ENCODE measurements around the gene PPP2R2C.

The PPP2R2C gene

GRCh38 chr4:6291784-6292297, 180.6 kb downstream of the PPP2R2C start:
- H3K4me3 ChIP-seq (ENCODE audit: control insufficient read depth, low read depth, low read length), result no peak overlapping the region
- no peak for TF ChIP-seq CTCF (IDR thresholded peaks at IDR 0.05; ENCODE audit: control insufficient read depth, insufficient read depth, low read depth, low read length, missing control alignments)
- no peak for DNase-seq (ENCODE audit: low read depth)

DNA sequence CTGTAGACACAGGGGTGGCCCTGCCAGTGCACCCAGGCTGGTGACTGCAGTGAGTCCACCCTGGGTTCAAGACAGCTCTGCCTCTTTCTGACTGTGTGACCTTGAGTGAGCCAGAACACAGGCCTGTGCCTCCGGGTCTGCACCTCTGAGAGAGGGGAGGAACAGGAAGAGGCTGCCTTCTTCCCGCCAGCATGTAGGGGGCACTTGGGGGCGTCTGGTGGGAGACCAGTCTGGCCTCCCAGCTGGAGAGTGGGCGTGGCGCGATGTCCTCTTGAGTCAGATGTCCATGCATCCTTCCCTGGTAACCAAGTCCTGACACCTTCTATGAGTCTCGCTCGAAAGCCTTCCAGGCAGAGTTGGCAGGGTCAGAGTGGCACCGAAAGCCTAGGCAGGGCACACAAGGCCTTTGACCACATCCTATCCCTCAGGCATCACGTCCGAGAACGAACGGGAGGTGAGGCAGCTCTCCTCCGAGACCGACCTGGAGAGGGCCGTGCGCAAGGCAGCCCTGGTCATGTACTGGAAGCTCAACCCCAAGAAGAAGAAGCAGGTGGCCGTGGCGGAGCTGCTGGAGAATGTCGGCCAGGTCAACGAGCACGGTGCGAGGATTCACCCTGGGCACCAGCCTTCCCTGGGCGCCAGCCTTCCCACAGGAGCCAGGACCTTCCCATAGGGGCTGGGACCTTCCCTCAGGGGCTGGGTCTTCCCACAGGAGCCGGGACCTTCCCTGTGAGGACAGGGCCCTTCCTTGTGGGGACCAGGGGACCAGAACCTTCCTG, 181.5 kb downstream of the PPP2R2C start:
- TF ChIP-seq CTCF (IDR thresholded peaks at IDR 0.05; ENCODE audit: control insufficient read depth, insufficient read depth, low read depth, low read length, missing control alignments), result no peak
- no peak for DNase-seq (ENCODE audit: low read depth)
- no peak overlapping the region for H3K4me3 ChIP-seq (ENCODE audit: control insufficient read depth, low read depth, low read length)

DNA sequence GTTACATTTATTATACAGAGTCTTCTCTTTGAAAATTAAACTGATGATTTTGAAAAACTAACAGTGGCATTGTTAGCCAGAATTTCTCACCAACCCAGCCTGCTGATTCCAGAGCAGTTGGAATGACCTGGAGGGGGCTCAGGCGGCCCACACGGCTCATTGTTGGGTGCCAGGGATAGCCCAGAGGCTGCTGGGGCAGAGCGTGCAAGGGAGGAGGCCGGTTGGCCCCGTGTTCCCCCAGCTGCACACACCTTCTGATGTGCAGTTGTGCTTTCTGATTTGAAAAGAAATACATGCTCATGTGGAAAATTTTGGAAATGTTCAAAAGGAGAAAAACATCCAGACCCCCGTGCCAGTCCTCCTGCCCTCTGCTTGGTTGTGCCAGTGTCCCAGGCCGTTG, 182.2 kb downstream of the PPP2R2C start:
- H3K4me3 ChIP-seq (ENCODE audit: control insufficient read depth, low read depth, low read length), result no peak overlapping the region
- no peak for DNase-seq (ENCODE audit: low read depth)
- no peak for TF ChIP-seq CTCF (IDR thresholded peaks at IDR 0.05; ENCODE audit: control insufficient read depth, insufficient read depth, low read depth, low read length, missing control alignments)

DNA sequence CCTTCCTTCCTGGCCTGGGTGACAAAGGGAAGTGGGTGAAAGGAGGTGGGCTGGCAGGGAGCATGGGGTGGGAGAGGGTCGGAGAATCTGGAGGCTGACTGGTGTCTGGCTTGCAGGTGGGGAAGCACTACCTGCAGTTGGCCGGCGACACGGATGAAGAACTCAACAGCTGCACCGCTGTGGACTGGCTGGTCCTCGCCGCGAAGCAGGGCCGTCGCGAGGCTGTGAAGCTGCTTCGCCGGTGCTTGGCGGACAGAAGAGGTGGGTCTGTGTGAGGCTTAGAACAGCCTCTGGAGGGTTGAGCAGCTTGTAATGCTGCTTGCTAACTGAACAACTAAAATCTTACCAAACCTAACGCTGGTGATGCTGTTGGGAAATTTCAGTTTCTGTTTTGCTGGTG, 183.5 kb downstream of the PPP2R2C start:
- no peak for TF ChIP-seq CTCF (IDR thresholded peaks at IDR 0.05; ENCODE audit: control insufficient read depth, insufficient read depth, low read depth, low read length, missing control alignments)
- DNase-seq (ENCODE audit: low read depth), result no peak
- H3K4me3 ChIP-seq (ENCODE audit: control insufficient read depth, low read depth, low read length), result no peak overlapping the region

DNA sequence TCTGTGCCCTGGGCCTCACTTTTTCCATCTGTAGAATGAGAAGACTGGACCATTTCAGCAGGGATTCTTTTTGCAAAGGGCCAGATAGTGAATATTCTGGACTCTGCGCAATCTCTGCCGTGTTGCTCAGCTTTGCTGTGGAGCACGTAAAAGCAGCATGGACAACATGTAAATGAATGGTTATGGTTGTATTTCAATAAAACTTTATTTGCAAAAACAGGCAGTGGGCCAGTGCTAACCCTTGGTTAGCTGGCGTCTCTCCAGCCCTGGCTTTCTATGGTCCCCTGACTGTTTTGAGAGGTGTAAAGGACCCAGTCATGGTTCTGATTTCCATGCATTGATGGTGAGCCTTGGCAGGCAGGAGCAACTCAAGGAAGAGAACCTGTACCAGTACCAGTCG, 184.1 kb downstream of the PPP2R2C start:
- H3K4me3 ChIP-seq (ENCODE audit: control insufficient read depth, low read depth, low read length), result no peak overlapping the region
- no peak for TF ChIP-seq CTCF (IDR thresholded peaks at IDR 0.05; ENCODE audit: control insufficient read depth, insufficient read depth, low read depth, low read length, missing control alignments)
- DNase-seq (ENCODE audit: low read depth), result no peak

- DNase-seq (ENCODE audit: low read depth), result no peak
- no peak overlapping the region for H3K4me3 ChIP-seq (ENCODE audit: control insufficient read depth, low read depth, low read length)
- TF ChIP-seq CTCF (IDR thresholded peaks at IDR 0.05; ENCODE audit: control insufficient read depth, insufficient read depth, low read depth, low read length, missing control alignments), result no peak
Observed at GRCh38 chr4:6287017-6287788, 185.2 kb downstream of the PPP2R2C start.
